IPS-15b (cell line): ENCODE measurements around the gene SEPTIN1.

Experiments
- H3K27me3 ChIP-seq: one replicate; pipeline ENCODE4 v1.6.1; 2013; ENCODE audit warnings: low read length; ENCODE audit not compliant: control insufficient read depth, insufficient read depth
- H3K36me3 ChIP-seq: one replicate; pipeline ENCODE4 v1.6.1; 2013; ENCODE audit warnings: low read length; ENCODE audit not compliant: control insufficient read depth, insufficient read depth
- H3K4me1 ChIP-seq: one replicate; pipeline ENCODE4 v1.6.1; 2013; ENCODE audit warnings: mild to moderate bottlenecking, low read length; ENCODE audit not compliant: control insufficient read depth, insufficient read depth
- H3K4me3 ChIP-seq: one replicate; pipeline ENCODE4 v1.5.1; 2013; ENCODE audit warnings: low read depth, low read length
- H3K9ac ChIP-seq: one replicate; pipeline ENCODE4 v1.6.1; 2013; ENCODE audit warnings: low read depth, mild to moderate bottlenecking, low read length
- H3K9me3 ChIP-seq: one replicate; pipeline ENCODE4 v1.6.1; 2013; ENCODE audit warnings: mild to moderate bottlenecking, low read length; ENCODE audit not compliant: control insufficient read depth, insufficient read depth

Gene SEPTIN1

GRCh38 chr16:30382111-30382881, at the start of gene SEPTIN1:
Gene SEPTIN1 (minus strand): TSS chr16:30382561. CDS start chr16:30382542, 19 bp downstream.
- Histone ChIP-seq H3K4me3 (no peak within 1 kb of the TSS), H3K9me3 (no peaks in the 10 kb centered on the region), H3K27me3 (no peaks in the 10 kb centered on the region), H3K4me1 (no peaks in the 10 kb centered on the region), H3K9ac (no peak within 1 kb of the TSS), H3K36me3 (no peaks in the 10 kb centered on the region)

- no peak overlapping the region for H3K9ac ChIP-seq
- peak overlapping the region; percentile 44 for H3K4me3 ChIP-seq
- no peaks in the 10 kb centered on the region for H3K9me3 ChIP-seq
- H3K4me1 ChIP-seq: no peaks in the 10 kb centered on the region
- no peaks in the 10 kb centered on the region for H3K27me3 ChIP-seq
- peaks cover 15% of the 10 kb centered on the region for H3K36me3 ChIP-seq
Observed at GRCh38 chr16:30430428-30430970, 48.1 kb upstream of the SEPTIN1 start.

GRCh38 chr16:30429678-30430427, 47.5 kb upstream of the SEPTIN1 start, which contains the start of gene DCTPP1:
Gene DCTPP1 (minus strand): TSS chr16:30430030. CDS start chr16:30429980, 50 bp downstream.
- H3K27me3 ChIP-seq: no peaks in the 10 kb centered on the region
- no peaks in the 10 kb centered on the region for H3K9me3 ChIP-seq
- no peaks in the 10 kb centered on the region for H3K4me1 ChIP-seq
- peak within 1 kb of the TSS; percentile 90 for H3K4me3 ChIP-seq
- H3K9ac ChIP-seq: peak within 1 kb of the TSS; percentile 42
- H3K36me3 ChIP-seq: peaks cover 16% of the 10 kb centered on the region

- H3K27me3 ChIP-seq: no peaks in the 10 kb centered on the region
- H3K4me1 ChIP-seq: no peaks in the 10 kb centered on the region
- H3K4me3 ChIP-seq: peak overlapping the region; percentile 90
- no peak overlapping the region for H3K9ac ChIP-seq
- H3K9me3 ChIP-seq: no peaks in the 10 kb centered on the region
- peaks cover 20% of the 10 kb centered on the region for H3K36me3 ChIP-seq
Observed at GRCh38 chr16:30429418-30429677, 47.0 kb upstream of the SEPTIN1 start.

GRCh38 chr16:30428055-30428454, 45.7 kb upstream of the SEPTIN1 start:
- Histone ChIP-seq H3K27me3 (no peaks in the 10 kb centered on the region), H3K9me3 (no peaks in the 10 kb centered on the region), H3K36me3 (peaks cover 29% of the 10 kb centered on the region), H3K4me1 (no peaks in the 10 kb centered on the region), H3K9ac (no peak overlapping the region), H3K4me3 (no peak overlapping the region)

- H3K9ac ChIP-seq: no peak overlapping the region
- H3K4me3 ChIP-seq: no peak overlapping the region
- H3K4me1 ChIP-seq: peaks cover 4% of the 10 kb centered on the region
- H3K27me3 ChIP-seq: no peaks in the 10 kb centered on the region
- H3K9me3 ChIP-seq: no peaks in the 10 kb centered on the region
- H3K36me3 ChIP-seq: peaks cover 21% of the 10 kb centered on the region
Observed at GRCh38 chr16:30421010-30421409, 38.6 kb upstream of the SEPTIN1 start.

- Histone ChIP-seq H3K9ac (peak overlapping the region; percentile 49), H3K4me3 (peak overlapping the region; percentile 58), H3K36me3 (peaks cover 7% of the 10 kb centered on the region), H3K9me3 (no peaks in the 10 kb centered on the region), H3K4me1 (peaks cover 4% of the 10 kb centered on the region), H3K27me3 (no peaks in the 10 kb centered on the region)
Observed at GRCh38 chr16:30418350-30419181, 36.2 kb upstream of the SEPTIN1 start.

- Histone ChIP-seq H3K27me3 (no peaks in the 10 kb centered on the region), H3K4me3 (peak overlapping the region; percentile 58), H3K36me3 (peaks cover 4% of the 10 kb centered on the region)
Observed at GRCh38 chr16:30417529-30418349, 35.4 kb upstream of the SEPTIN1 start.

GRCh38 chr16:30416624-30417528, 34.5 kb upstream of the SEPTIN1 start:
- peaks cover 4% of the 10 kb centered on the region for H3K4me1 ChIP-seq
- peaks cover under 1% of the 10 kb centered on the region for H3K36me3 ChIP-seq
- H3K9me3 ChIP-seq: no peaks in the 10 kb centered on the region
- H3K9ac ChIP-seq: no peak overlapping the region
- H3K4me3 ChIP-seq: peak overlapping the region; percentile 58
- H3K27me3 ChIP-seq: no peaks in the 10 kb centered on the region

More at GRCh38 chr16:30417529-30418349, 35.4 kb upstream of the SEPTIN1 start:
- Histone ChIP-seq H3K4me1 (peaks cover 4% of the 10 kb centered on the region), H3K9ac (peak overlapping the region; percentile 49), H3K9me3 (no peaks in the 10 kb centered on the region)

GRCh38 chr16:30416047-30416603, 33.8 kb upstream of the SEPTIN1 start:
- no peaks in the 10 kb centered on the region for H3K27me3 ChIP-seq

More at GRCh38 chr16:30416047-30416603, 33.8 kb upstream of the SEPTIN1 start:
- Histone ChIP-seq H3K9ac (no peak overlapping the region), H3K36me3 (no peaks in the 10 kb centered on the region), H3K4me1 (peaks cover 4% of the 10 kb centered on the region), H3K9me3 (no peaks in the 10 kb centered on the region), H3K4me3 (no peak overlapping the region)
